COLO829 (cell line): ENCODE results near the gene ZNF516.
A peak's percentile ranks its signal among the peaks of the same experiment; 100 is the strongest.
"Not testable (repeated sequence)": the region's sequence is repeated elsewhere in the genome, so short reads cannot be mapped to it uniquely, and the experiment has no call there.

Experiments
- DNase-seq: peaks from one replicate; pipeline ENCODE4 v3.0.0; 2012; ENCODE audit warnings: low spot score

Gene ZNF516

GRCh38 chr18:76490670-76491472, 4.2 kb downstream of the ZNF516 start:
- no peak for DNase-seq

GRCh38 chr18:76490033-76490432, 5.0 kb downstream of the ZNF516 start:
- no peak for DNase-seq

GRCh38 chr18:76489081-76489480, 6.0 kb downstream of the ZNF516 start:
- DNase-seq: no peak

GRCh38 chr18:76488190-76488589, 6.9 kb downstream of the ZNF516 start:
- DNase-seq: no peak

DNA sequence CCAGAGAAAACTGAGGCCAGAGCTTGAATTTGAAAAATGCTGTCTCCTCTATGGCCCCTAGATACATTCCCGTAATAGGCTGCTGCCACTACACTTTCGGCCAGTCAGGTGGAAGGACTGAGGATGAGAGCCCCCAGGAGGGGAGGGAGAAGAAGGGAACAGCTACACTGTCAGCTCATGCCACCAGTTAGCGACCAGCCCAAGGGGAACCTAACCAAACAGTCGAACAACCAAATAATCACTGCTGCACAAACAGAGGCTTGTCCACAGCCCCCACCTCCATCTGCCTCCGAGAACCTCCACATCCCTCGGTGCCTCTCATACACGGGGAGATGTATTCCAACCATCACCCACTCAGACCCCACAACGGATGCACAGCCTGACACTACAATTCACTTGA, 7.3 kb downstream of the ZNF516 start:
- DNase-seq: no peak

DNA sequence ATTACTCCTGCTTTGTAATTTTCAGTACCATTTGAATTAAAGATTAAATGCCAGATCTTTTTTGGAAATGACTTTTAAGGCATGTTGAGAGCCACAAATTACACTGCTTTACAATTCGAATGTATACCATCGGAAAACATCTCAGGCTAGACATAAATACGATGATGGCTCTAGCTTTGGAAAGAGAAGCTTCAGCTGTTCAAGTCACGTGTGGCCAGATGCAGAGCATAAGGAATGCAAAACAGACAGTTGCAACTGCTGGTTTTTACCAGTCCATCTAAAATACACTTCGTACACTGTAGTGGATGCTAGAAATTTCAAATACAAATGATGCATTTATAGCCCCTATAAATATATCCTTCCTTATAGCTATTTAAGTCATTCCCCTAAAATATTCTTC, 8.0 kb downstream of the ZNF516 start:
- DNase-seq: no peak

- no peak for DNase-seq
These were observed 8.5 kb downstream of the ZNF516 start for GRCh38 chr18:76486574-76486973.

DNA sequence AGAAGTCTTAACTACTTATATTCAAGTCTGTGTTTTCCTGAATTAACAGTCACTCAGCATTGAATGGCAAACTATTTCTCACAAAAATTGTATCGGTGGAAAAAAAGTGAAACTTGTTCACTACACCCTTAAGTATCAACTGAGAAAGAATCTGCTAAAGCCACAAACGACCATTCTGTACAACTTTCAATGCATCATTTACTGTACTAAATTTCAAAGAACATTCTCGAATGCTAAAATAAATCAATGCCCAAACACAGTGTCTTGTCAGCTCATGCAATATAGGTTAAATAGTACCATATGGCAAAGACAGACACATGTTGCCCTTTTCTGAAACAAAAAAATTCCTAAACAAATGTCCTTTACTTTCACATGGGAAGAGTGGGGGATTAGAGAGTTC, 9.0 kb downstream of the ZNF516 start:
- no peak for DNase-seq

DNA sequence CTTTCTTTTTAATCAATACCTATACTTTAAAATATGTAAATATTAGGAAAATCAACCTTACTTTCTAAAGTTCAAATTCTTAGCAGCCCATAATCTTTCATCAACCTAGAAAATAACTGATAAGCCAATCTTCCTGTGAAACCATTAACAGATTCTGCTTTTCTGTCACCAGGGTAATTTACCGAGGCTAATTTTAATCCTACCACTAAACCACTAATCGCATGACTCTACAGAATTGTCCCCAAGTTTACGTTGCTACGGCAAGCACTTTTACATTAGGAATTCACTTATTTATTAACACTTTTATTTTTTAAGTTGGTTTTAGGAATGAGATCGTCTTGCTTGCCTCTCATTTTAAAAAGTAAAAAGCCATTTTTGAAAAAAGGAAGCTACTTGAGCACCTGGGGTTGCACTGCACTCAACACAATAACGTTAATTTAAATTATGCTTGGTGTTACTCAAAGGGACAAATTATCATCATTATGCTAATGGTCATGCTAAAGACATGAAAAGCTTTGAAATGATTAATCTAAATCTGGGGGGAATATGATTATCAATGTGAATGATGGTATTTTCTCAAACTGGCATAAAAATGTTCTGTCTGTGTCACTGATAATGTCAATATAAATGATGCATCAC, 10.2 kb downstream of the ZNF516 start:
- DNase-seq: no peak

DNA sequence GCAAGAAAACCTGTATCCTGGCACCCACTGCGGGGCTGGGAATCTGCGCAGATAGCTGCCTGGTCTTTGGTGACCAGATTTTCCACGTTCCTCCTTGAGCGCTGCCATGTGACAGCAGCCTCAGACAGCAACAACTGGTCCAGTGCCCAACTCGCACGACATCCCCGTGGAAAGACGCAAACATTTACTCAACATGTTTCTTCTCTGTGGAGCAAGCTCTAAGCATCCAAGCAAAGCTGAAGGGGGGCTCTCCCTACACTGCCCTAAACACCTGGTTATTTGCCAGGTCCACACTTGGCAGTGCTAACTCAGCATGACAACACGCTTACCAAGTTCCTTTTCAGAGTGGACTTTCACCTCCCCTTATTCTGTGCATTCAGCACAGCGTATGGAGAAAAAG, 11.3 kb downstream of the ZNF516 start:
- no peak for DNase-seq

DNA sequence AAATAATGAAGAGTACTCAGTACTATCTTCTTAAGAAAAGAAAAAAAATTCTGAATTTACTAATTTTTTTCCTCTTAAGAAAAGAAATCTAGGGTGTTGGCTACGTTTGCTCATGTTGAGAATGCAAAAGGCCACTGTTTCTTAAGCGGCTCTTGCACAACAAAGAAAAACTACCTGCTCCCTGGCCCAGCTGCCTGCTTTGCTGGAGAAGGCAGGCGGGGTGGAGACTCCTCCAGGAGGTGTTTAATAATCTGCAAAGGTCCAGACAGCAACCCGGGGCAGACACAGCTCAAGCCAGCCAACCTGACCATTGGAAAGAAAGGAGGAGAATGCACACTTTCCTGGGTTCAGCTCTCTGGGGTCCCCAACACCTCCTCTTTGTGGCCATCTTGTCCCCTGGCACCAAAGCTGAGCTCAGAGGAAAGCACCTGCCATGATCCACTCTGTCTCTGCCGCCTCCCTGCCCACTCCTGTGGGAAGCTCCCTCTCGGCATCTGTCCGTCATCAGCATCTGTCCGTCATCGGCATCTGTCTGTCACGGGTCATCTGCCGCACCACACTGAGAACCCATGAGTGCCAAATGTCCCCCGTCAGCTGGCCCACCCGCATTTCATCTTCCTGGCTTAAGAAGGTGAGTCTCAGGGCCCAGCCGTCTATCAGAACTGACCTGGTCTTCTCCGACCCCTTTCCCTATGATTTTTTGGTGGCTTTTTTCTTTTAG, 11.9 kb downstream of the ZNF516 start:
- DNase-seq: no peak

- no peak for DNase-seq
These were observed 12.8 kb downstream of the ZNF516 start for GRCh38 chr18:76482267-76482666.

- DNase-seq: no peak
These were observed 14.1 kb downstream of the ZNF516 start for GRCh38 chr18:76480913-76481312.

- no peak for DNase-seq
These were observed 15.4 kb downstream of the ZNF516 start for GRCh38 chr18:76479351-76480238.

DNA sequence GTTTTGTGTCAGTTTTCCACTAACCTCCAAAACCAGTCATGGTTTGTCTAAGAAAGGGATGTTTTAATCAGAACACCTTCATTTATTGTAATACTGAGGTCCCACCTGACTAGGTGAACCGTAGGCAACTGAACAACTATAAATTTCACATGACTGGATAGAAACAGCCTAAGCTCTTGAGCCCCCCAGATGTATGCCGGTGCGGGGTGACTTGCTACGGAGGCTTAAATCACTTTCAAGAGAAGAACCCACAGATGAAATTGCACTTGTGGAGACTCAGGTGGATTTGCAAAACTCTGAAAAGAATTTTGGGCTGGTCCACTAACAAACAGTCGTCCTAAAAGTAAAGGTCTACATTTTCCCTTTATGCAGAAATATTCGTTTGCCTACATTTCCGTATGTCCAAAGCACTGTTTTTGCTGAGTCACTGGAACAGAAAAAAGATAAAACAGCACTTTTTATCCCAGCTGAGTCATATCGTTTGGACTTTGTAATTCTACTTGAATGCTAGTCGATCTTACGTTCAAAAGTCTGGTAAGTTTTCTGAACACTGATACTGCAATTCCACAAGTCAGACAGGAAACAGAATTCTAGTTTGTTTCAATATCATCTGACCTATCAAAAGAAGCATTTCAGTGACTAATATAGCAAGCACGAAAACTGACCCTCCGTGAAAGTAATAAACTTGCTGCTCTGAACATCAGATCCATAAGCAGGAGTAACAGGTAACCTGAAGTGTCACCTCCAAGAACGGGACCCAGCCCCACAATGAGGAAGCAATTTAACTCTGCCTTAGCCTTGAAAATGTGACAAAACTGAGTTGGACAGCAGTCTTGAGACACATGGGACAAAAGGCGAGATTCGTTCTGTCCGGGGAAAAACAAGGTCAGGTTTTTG, 18.1 kb downstream of the ZNF516 start:
- DNase-seq: peak; percentile 71

DNA sequence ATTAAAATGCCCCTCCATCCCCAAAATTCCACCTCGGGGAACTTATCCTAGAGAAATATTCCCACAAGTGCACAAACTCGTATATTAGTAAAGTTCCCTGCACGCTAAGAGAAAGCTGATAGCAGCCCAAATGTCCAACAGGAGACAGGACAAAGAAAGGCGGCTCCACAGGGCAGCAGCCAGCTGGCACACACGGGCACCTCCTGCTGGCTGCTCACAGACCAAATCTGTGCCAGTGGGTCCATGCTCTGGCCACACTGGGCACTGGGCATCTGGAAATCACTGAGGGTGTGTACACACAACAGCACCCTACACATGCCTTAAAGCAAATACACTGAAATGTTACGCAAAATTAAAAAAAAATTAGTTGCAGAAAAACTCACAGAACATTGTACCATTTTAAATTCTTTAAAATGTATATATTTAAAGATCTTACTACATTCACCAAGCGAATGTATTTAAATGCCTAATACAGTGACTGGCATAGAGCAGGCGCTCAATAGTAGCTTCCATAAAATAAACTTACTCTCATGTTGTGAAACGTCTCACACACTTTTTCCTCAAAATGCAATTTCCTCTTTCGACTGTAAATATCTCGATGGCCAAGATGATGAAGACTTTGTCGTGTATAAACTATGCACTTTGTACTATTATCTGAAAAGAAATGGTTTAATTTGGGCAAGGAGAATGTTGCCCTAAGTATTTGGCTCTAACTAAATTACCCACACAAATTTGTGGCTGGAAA, 19.4 kb downstream of the ZNF516 start:
- no peak for DNase-seq

- DNase-seq: no peak
These were observed 20.2 kb downstream of the ZNF516 start for GRCh38 chr18:76474824-76475223.

GRCh38 chr18:76473521-76473920, 21.5 kb downstream of the ZNF516 start:
- not testable (repeated sequence) for DNase-seq

DNA sequence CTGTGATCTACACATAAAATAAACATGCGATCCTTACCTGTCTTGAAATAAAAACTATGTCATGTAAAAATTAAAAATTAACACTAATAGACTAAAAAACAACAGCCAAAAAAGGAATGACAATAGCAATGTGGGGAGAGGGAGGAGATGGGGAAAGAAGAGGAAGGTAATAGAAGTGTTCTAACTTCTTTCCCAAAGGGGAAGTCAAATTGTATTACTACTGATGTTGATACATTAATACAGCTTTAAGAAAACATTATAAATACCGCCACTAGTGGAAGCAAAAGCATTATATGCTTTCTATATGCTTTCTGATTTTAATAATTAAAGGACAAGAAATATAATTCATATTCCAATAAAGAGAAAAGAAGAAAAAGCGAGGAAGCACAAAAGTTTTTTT, 22.2 kb downstream of the ZNF516 start:
- no peak for DNase-seq

GRCh38 chr18:76471593-76471992, 23.4 kb downstream of the ZNF516 start:
- DNase-seq: no peak
